K562 (cell line): Measurements from ENCODE around the gene UMAD1. TPM values are rescaled to one million over a fixed set of nuclear protein-coding genes. Genes with fewer than 3 reads are reported as not detected.

ENCODE experiments used
- ASH1L ChIP-seq: fragments of 450-650 bp; IDR thresholded peaks from 2 replicates; pipeline ENCODE4 v1.6.1; 2018; ENCODE audit warnings: borderline replicate concordance, mild to moderate bottlenecking, low read depth; ENCODE audit not compliant: partially characterized antibody
- BACH1 ChIP-seq: fragments of 200-800 bp; sonication (Bioruptor generic); IDR thresholded peaks from 2 replicates; pipeline ENCODE4 v1.6.1; 2016; ENCODE audit warnings: missing genetic modification characterization, missing compliant biosample characterization
- ETV6 ChIP-seq, 3 experiments: fragments of 150-350 bp in 1 of 3; sonication (generic) in 1 of 3; formaldehyde crosslinking in 1 of 3; IDR thresholded peaks; 2 replicates each; pipeline versions ENCODE4 v1.6.1 to v1.8.0; 2014 to 2022; ENCODE audit warnings: borderline replicate concordance in 2 of 3, low read depth in 2 of 3, antibody characterized with exemption in 1 of 3, low read length in 1 of 3, mild to moderate bottlenecking in 1 of 3, missing genetic modification reagents in 1 of 3
- FIP1L1 ChIP-seq: fragments of 200-400 bp; formaldehyde crosslinking; IDR thresholded peaks from 2 replicates; pipeline ENCODE4 v1.6.1; 2018; ENCODE audit warnings: mild to moderate bottlenecking, low read depth, low read length; ENCODE audit not compliant: poor library complexity, severe bottlenecking
- FOSL1 ChIP-seq: fragments of 200-800 bp; sonication (Bioruptor generic); conservative IDR thresholded peaks from 2 replicates; pipeline ENCODE4 v1.6.1; 2016; ENCODE audit warnings: missing genetic modification characterization, missing compliant biosample characterization
- FOXP4 ChIP-seq: sonication (generic); formaldehyde crosslinking; IDR thresholded peaks from 2 replicates; pipeline ENCODE4 v1.8.0; 2022; ENCODE audit warnings: mild to moderate bottlenecking, missing genetic modification reagents, borderline replicate concordance
- GTF2E2 ChIP-seq: fragments of 200-800 bp; sonication (Bioruptor generic); IDR thresholded peaks from 2 replicates; pipeline ENCODE4 v1.6.1; 2016; ENCODE audit warnings: missing genetic modification characterization, missing compliant biosample characterization
- HDAC6 ChIP-seq: IDR thresholded peaks from 2 replicates; pipeline ENCODE4 v1.6.1; 2012; ENCODE audit warnings: low read depth, mild to moderate bottlenecking, control low read depth, inconsistent platforms, low read length, moderate library complexity
- HOXB6 ChIP-seq: fragments of 250-450 bp; sonication (Bioruptor Pico); IDR thresholded peaks from 2 replicates; pipeline ENCODE4 v1.5.1; 2022; ENCODE audit warnings: mild to moderate bottlenecking, borderline replicate concordance
- IFI16 ChIP-seq: fragments of 250-450 bp; sonication (Bioruptor Pico); IDR thresholded peaks from 2 replicates; pipeline ENCODE4 v2.1.2; 2022; ENCODE audit warnings: mild to moderate bottlenecking, inconsistent platforms
- JUND ChIP-seq, 2 experiments: IDR thresholded peaks; 2 replicates in 1 of 2; 3 replicates in 1 of 2; pipeline ENCODE4 v1.6.1; 2011; ENCODE audit warnings: borderline replicate concordance in 2 of 2, low read depth in 2 of 2, low read length in 2 of 2, improper control_type of control experiment in 1 of 2, missing biosample characterization in 1 of 2, missing genetic modification characterization in 1 of 2, missing genetic modification reagents in 1 of 2
- KDM2B ChIP-seq: fragments of 250-450 bp; sonication (Bioruptor Pico); IDR thresholded peaks from 2 replicates; pipeline ENCODE4 v1.8.0; 2021; ENCODE audit warnings: mild to moderate bottlenecking, moderate library complexity
- KLF16 ChIP-seq: IDR thresholded peaks from 2 replicates; pipeline ENCODE4 v1.6.1; 2016; ENCODE audit warnings: antibody characterized with exemption
- MEF2A ChIP-seq: IDR thresholded peaks from 2 replicates; pipeline ENCODE4 v1.6.1; 2011; ENCODE audit warnings: low read depth, mild to moderate bottlenecking, low read length, moderate library complexity; ENCODE audit not compliant: control insufficient read depth
- MYC ChIP-seq, 2 experiments: fragments of 250-450 bp in 1 of 2; sonication (Bioruptor Pico) in 1 of 2; IDR thresholded peaks; 2 replicates each; pipeline versions ENCODE4 v1.5.1 to v1.6.1; 2012 to 2021; ENCODE audit warnings: low read depth in 2 of 2, borderline replicate concordance in 1 of 2, improper control_type of control experiment in 1 of 2, low read length in 1 of 2, mild to moderate bottlenecking in 1 of 2, moderate library complexity in 1 of 2
- NR3C1 ChIP-seq: sonication (generic); formaldehyde crosslinking; IDR thresholded peaks from 2 replicates; pipeline ENCODE4 v1.8.1; 2022; ENCODE audit warnings: missing genetic modification reagents
- POLR2AphosphoS2 ChIP-seq: IDR thresholded peaks from 2 replicates; pipeline ENCODE4 v1.6.1; 2012; ENCODE audit warnings: low read length, improper control_type of control experiment
- TCF7 ChIP-seq: sonication (generic); IDR thresholded peaks from 2 replicates; pipeline ENCODE4 v1.6.1; 2016; ENCODE audit warnings: antibody characterized with exemption, borderline replicate concordance
- ZNF197 ChIP-seq: fragments of 200-800 bp; sonication (Bioruptor generic); IDR thresholded peaks from 2 replicates; pipeline ENCODE4 v1.6.1; 2016; ENCODE audit warnings: low read depth, missing genetic modification characterization, missing compliant biosample characterization
- ZNF224 ChIP-seq: sonication (generic); formaldehyde crosslinking; IDR thresholded peaks from 2 replicates; pipeline ENCODE4 v1.8.0; 2022; ENCODE audit warnings: mild to moderate bottlenecking, missing genetic modification reagents
- ZNF23 ChIP-seq: fragments of 250-450 bp; sonication (Bioruptor Pico); IDR thresholded peaks from 2 replicates; pipeline ENCODE4 v1.4.0; 2020; ENCODE audit warnings: mild to moderate bottlenecking
- polyA plus RNA-seq, 8 experiments: library from polyadenylated mRNA; depleted of rRNA in 4 of 8; stranded (reverse) in 5 of 8; unstranded in 3 of 8; fragments of >200 nt; fragmentation: Nextera tagmentation in 2 of 8; fragmentation: Illumina TruSeq in 1 of 8; extraction: Ambion mirVana in 2 of 8; extraction: Trizol in 1 of 8; gene quantifications; 2 replicates each; pipeline versions ENCODE4 v1.2.1 to v1.2.3, GENCODE V29; 2011 to 2014; ENCODE audit warnings: inconsistent platforms in 1 of 8, missing spikeins in 1 of 8
- total RNA-seq, 7 experiments: library from RNA; depleted of rRNA in 6 of 7; stranded (reverse); fragments of >200 nt in 6 of 7; fragmentation: Illumina TruSeq in 2 of 7; extraction: Trizol in 2 of 7; gene quantifications; 2 replicates each; pipeline versions ENCODE4 v1.2.1 to v1.2.3, GENCODE V29; 2011 to 2021; ENCODE audit warnings: low replicate concordance in 1 of 7
- TF ChIP-seq, protein P1 (sequence below): IDR thresholded peaks from 2 replicates; pipeline ENCODE4 v1.6.1; 2016; ENCODE audit warnings: missing genetic modification characterization, missing compliant biosample characterization

The UMAD1 gene
- total and polyA plus RNA-seq, 9 of the 15 experiments (the other 6 are each of a cell fraction or from before 2014, with no cell fraction given) = 9.0 to 26.7 (median 13.3) TPM

DNA sequence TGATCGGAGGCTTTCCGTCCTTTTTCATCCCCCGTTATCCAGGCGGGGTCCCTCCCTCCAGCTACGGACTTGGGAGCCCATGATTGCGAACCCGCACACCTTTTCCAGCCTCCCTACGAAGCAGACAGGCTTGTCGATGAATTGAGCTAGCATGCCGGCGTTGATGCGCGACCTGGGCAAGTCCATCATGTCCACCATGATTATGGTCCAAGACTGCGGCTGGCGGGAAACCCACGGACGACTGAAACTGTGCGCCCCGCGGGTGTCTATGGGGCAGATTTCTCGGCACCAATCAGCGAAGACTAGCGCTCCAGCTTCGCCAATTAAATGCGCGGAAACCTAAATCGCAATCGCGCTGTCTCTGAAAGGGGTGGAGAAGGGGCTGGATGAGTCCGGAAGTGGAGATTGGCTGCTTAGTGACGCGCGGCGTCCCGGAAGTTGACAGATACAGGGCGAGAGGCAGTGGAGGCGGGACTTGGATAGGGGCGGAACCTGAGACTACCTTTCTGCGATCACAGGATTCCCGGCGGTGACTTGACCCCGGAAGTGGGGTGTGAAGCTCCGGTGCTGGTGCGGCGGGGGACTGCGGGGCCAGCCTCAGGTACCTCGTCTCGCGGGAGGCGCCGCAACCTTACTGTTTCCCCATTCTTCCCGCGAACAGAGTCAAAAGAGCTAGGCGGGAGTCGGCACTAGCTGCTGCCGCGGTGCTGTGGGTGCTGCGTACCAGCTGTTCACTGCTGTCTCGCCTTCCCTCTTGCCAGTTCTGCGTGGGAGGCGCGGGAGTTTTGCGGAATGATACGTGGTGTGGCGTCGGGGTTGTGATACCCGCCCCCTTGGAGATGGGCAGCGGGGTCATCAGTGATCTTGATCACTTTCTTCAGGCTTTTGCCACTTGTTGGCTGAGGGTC, at the start of gene UMAD1 (continued):
- no peak for TF ChIP-seq BACH1 (tag)
- no peak for TF ChIP-seq HOXB6 (CRISPR knock-in tag)
- peak; percentile 46; the same call in 1 of the 2 replicates for TF ChIP-seq MYC (IDR thresholded peaks at IDR 0.05; ENCODE audit: low read depth, low read length)
- peak; percentile 63; the same call in 1 of the 2 replicates for TF ChIP-seq MYC (CRISPR knock-in tag; IDR thresholded peaks at IDR 0.05; ENCODE audit: borderline replicate concordance, low read depth)
- TF ChIP-seq KLF16 = peak; percentile 49; the same call in 1 of the 2 replicates
- no peak for TF ChIP-seq HDAC6
- TF ChIP-seq NR3C1 (CRISPR knock-in tag) = no peak
- TF ChIP-seq IFI16 = no peak
- no peak for TF ChIP-seq ZNF23 (CRISPR knock-in tag)
- TF ChIP-seq KDM2B (CRISPR knock-in tag) = 0 out of 2 replicates have a peak, but pooled peaks have one; percentile 28
- peak; percentile 84 for TF ChIP-seq ASH1L
- TF ChIP-seq POLR2AphosphoS2 = no peak
- no peak; the same call in 1 of the 2 replicates for TF ChIP-seq JUND (IDR thresholded peaks at IDR 0.05; ENCODE audit: borderline replicate concordance, low read depth, low read length)
- no peak; the same call in 2 of the 3 replicates for TF ChIP-seq JUND (tag; IDR thresholded peaks at IDR 0.05; ENCODE audit: borderline replicate concordance, low read depth, low read length)
- TF ChIP-seq ETV6 (IDR thresholded peaks at IDR 0.05; ENCODE audit: borderline replicate concordance in 1 of 2, low read depth in 2 of 2, low read length in 1 of 2) = no peak
- TF ChIP-seq ETV6 (CRISPR knock-in tag; IDR thresholded peaks at IDR 0.05; ENCODE audit: borderline replicate concordance) = no peak
- no peak for TF ChIP-seq MEF2A
- peak; percentile 64 for TF ChIP-seq FIP1L1
- TF ChIP-seq FOXP4 (CRISPR knock-in tag) = no peak
- TF ChIP-seq, protein P1, sequence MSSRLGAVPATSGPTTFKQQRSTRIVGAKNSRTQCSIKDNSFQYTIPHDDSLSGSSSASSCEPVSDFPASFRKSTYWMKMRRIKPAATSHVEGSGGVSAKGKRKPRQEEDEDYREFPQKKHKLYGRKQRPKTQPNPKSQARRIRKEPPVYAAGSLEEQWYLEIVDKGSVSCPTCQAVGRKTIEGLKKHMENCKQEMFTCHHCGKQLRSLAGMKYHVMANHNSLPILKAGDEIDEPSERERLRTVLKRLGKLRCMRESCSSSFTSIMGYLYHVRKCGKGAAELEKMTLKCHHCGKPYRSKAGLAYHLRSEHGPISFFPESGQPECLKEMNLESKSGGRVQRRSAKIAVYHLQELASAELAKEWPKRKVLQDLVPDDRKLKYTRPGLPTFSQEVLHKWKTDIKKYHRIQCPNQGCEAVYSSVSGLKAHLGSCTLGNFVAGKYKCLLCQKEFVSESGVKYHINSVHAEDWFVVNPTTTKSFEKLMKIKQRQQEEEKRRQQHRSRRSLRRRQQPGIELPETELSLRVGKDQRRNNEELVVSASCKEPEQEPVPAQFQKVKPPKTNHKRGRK (tag) = no peak
- TF ChIP-seq GTF2E2 = peak; percentile 64; the same call in 1 of the 2 replicates
- TF ChIP-seq ZNF197 (CRISPR knock-in tag) = no peak
- no peak for TF ChIP-seq ZNF224 (CRISPR knock-in tag)
- peak; percentile 40 for TF ChIP-seq FOSL1 (tag)
- no peak; the same call in 1 of the 2 replicates for TF ChIP-seq TCF7
